ENCODE measurements around the gene RYK.
"Not testable (repeated sequence)": the region's sequence is repeated elsewhere in the genome, so short reads cannot be mapped to it uniquely, and the experiment has no call there.

The RYK gene

GRCh38 chr3:134253475-134254226, 3.0 kb upstream of the RYK start:
- DNase-seq: peak; percentile 23

GRCh38 chr3:134252766-134253165, 2.1 kb upstream of the RYK start:
- no peak for DNase-seq

- DNase-seq: no peak
Observed at GRCh38 chr3:134251731-134252391, 1.2 kb upstream of the RYK start.

- DNase-seq: peak; percentile 30
Observed at GRCh38 chr3:134249935-134250716, 533 bp downstream of the RYK start.

- no peak for DNase-seq
Observed at GRCh38 chr3:134249296-134249841, 1.3 kb downstream of the RYK start.

DNA sequence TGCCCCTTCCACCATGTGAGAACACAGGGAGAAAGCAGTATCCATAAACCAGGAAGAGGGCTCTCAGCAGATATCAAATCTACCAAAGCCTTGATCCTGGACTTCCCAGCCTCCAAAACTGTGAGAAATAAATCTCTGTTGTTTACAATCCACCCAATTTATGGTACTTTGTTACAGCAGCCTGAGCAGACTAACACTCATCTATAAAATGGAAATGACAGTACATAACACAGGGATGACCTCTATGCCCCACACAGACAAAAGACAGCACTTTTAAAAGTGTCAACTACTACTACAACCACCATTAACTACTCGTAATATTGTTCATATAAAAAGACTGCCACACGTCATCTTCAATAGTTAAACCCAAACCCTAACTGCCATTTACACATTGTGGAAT, 5.7 kb downstream of the RYK start:
- no peak for DNase-seq

- peak; percentile 32 for DNase-seq
Observed at GRCh38 chr3:134242649-134243617, 7.7 kb downstream of the RYK start.

DNA sequence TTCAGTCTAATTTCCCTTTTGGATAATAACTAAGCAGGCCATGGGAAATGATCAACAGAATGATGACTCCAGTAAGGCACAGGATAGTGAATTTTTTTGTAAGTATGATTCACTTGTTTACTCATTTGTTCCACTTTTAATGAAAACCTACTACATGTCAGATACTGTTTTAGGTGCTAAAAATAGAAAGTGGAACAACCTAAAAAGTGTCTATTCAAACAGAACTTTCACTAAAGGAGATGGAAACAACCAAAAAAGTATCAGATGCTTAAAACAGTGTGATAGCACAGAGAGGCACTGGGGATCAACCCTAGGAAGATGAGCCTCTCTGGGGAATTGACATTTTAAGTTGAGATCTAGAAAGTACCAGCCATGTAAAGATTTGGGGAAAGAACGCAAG, 11.1 kb downstream of the RYK start:
- peak; percentile 38 for DNase-seq

DNA sequence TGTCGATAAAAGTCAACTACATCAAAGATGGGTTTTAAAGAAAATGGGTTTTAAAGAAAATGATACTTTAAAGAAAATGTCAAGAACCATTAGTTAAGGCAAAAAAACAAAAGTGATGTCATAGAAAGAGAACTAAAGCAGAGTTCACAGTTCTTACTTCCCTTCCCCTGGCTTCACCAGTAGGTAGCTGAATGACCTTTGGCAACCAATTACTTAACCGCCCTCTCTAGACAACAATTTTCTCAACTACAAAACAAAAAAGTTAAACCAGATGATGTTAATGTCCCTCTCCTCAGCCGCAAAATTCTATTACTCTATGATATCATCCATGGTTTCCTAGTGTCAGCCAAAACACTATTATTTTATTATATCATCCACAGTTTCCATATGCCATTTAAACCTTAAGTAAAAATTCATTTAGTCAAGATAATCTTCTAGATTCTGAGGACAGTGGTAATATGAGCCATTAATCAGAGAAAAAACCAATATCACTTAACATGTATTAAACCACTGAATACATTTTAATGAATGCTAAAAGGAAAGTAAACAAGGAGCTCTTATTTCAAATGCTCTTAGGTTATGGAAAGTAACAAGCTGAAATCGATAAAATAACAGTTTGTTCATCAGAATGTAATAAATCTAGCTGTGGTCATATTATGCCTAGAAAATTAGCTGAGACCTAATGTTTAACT, 13.1 kb downstream of the RYK start:
- no peak for DNase-seq

DNA sequence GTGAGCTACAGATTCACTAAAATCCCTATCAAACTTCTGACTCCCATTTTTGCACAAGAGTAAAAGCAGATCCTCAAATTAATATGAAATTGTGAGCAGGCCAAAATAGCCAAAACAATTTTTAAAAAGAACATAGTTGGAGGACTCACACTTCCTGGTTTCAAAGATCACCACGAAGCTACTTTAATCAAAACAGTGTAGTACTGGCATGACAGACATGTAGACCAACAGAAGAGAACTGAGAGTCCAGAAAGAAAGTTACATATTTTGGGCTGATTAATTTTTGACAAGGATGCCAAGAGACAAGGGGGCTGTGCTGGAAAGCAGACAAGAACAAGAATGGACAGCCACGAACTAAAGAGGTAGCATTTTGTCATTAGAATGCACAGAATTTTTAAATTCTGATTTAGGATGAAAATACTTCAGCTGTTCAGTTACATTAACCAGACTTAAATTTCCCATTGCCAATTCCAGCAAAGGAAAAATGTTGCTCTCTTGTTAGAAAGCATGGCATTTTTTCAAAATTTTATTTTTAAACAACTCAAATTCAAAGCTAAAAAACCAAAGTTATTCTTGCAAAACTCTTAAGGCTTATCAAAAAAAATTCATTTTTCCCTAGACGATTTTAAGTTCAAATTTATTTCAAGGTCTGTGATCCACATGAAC, 14.0 kb downstream of the RYK start:
- no peak for DNase-seq

DNA sequence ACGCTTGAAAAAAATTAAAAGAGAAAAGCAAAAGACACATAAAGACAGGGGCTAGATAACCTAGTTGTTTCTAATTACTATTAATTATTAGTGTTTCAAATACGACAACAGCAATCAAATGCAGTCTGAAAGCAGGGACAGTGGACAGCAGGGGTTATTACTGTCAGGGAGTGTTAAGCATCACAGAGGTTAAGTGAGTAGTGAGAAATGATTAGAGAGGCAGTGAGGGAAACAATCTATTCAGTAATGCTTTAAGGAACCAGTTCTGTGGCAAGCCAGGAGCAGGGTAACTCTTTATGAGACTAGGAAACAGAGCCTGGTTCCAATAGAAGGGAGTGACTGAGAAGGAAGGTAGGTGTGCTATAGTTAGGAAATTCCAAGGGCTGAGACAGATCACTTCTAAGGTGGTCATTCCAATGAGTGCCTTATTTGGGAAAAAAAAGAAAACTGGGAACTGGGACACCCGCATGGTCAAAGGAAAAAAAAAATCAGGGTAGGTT, 15.0 kb downstream of the RYK start:
- DNase-seq: no peak

DNA sequence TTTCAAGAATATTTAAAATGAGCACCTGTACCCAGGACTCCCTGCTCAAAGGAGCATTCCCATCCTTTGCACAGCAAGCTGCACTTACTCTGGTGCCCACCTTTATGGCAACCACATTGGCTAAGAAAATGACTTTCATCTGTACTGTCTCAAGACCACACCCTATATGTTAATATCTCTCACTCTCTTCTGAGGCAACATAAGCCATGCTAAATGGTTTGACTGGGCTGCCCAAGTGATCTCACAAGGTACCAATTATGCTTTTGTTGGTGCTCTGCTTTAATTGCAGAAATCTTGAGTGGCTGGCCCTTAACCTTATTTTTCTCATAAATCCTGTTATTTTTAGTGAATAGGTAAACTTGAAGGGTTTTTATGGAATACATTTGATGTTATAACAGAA, 17.7 kb downstream of the RYK start:
- no peak for DNase-seq

GRCh38 chr3:134232151-134232550, 18.5 kb downstream of the RYK start:
- DNase-seq: peak; percentile 26

DNA sequence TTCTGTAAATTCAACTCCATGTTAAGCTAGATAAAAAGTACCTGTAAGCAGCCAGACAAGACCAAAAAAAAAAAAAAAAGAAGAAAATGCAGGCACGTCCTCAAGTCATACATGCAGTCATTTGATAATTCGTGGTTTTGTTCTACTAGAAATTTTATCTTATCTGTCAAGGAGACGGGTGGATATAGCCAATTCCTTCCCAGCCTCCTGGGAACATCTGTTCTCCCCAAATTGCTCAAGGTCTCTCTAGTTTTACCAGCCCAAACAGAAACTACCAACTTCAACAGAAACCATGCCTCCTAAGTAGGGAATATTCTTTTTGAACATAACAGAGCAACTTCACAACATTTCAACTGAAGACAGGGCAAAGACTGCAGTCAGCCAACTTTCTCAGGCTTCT, 19.5 kb downstream of the RYK start:
- no peak for DNase-seq

DNA sequence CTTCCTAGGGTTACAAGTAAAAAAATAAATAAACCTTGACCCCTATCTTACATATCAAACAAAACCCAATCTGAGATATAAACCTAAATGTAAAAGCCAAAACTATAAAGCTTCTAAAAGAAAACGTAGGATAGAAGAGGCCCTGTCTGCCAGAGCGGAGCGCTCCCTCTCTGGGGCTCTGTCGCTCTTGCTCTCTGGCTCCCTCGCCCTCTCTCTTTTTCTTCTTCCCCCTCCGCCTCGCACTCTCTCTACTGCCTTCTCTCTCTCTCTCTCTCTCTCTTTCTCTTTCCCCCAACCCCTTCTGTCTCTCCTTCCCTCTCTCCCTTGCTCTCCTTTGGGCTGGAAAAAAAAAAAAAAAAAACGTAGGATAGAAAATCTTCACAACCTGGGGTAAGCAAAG, 21.6 kb downstream of the RYK start:
- DNase-seq: no peak

GRCh38 chr3:134228479-134228878, 22.2 kb downstream of the RYK start:
- no peak for DNase-seq

DNA sequence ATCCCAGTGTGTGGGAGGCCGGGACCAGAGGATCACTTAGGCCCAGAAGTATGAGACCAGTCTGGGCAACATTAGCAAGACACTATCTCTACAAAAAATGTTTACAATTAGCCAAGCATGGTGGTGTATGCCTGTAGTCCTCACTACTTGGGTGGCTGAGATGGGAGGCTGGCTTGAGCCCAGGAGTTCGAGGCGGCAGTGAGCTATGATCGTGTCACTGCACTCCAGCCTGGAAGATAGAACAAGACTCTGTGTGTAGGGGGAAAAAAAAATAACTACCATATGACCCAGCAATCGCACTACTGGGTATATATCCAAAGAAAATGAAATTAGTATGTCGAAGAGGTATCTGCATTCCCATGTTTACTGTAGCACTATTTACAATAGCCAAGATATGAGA, 22.6 kb downstream of the RYK start:
- DNase-seq: no peak

DNA sequence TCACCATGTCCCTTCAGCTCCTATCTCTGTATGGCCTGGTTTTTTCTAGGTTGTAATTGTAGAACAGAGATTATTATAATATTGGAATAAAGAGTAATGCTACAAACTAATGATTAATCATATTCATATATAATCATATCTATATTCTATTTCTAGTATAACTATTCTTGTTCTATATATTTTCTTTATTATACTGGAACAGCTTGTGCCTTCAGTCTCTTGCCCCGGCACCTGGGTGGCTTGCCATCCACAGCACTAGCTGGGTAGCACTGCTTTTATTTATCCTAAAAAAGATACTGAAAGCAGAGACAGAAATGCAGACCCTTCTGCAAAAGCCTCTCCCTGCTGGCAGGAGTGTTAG, 25.9 kb downstream of the RYK start:
- DNase-seq: not testable (repeated sequence)

GRCh38 chr3:134222835-134223234, 27.8 kb downstream of the RYK start:
- DNase-seq: no peak

GRCh38 chr3:134216851-134217250, 33.8 kb downstream of the RYK start:
- DNase-seq: no peak

- no peak for DNase-seq
Observed at GRCh38 chr3:134216191-134216764, 34.4 kb downstream of the RYK start.
